ENCODE measurements around the gene ATG101. TPM values are rescaled to one million over a fixed set of nuclear protein-coding genes. Genes with fewer than 3 reads are reported as not detected.

Gene ATG101
- total and polyA plus RNA-seq, 9 donors, result 13.6 to 48.7 (median 28.5) TPM

- intact Hi-C loops (cut with DNase I), result no loop called here
- peak overlapping the region; percentile 81 to 85 for H3K27ac ChIP-seq
Observed at GRCh38 chr12:52063082-52063924, 6.5 kb upstream of the ATG101 start.

GRCh38 chr12:52063981-52064649, 5.7 kb upstream of the ATG101 start:
- intact Hi-C loops (cut with DNase I), result no loop called here
- peak overlapping the region; percentile 81 to 85 for H3K27ac ChIP-seq
- no peaks in the 10 kb centered on the region for H3K9me3 ChIP-seq
- no peaks in the 10 kb centered on the region for H3K36me3 ChIP-seq
- no peaks in the 10 kb centered on the region for H3K27me3 ChIP-seq
- peak; percentile 42 for TF ChIP-seq EP300 (IDR thresholded peaks at IDR 0.05)
- no peak for TF ChIP-seq POLR2A (IDR thresholded peaks at IDR 0.05)
- DNase-seq, result peak; percentile 78 to 85 (median 82)
- WGBS, 3 donors, result 36 to 55% (median 47%) methylated on average over 11 to 12 of the region's 12 CpGs
- H3K4me3 ChIP-seq, result no peak overlapping the region
- peaks cover 17% of the 10 kb centered on the region for H3K4me1 ChIP-seq (ENCODE audit: insufficient read depth)

More at GRCh38 chr12:52063082-52063924, 6.5 kb upstream of the ATG101 start:
- Histone ChIP-seq H3K4me3 (no peak overlapping the region), H3K36me3 (no peaks in the 10 kb centered on the region), H3K27me3 (no peaks in the 10 kb centered on the region), H3K9me3 (no peaks in the 10 kb centered on the region), H3K4me1 (ENCODE audit: insufficient read depth) (peaks cover 17% of the 10 kb centered on the region)
- TF ChIP-seq EP300 (IDR thresholded peaks at IDR 0.05) (no peak), CTCF (IDR thresholded peaks at IDR 0.05) (no peak), POLR2A (IDR thresholded peaks at IDR 0.05) (no peak)
- peak; percentile 65 to 76 (median 68) for DNase-seq
- 28 to 39% (median 34%) methylated on average over 20 of the region's 20 CpGs for WGBS, 3 donors

GRCh38 chr12:52066346-52067080, 3.3 kb upstream of the ATG101 start:
- Histone ChIP-seq H3K27me3 (no peaks in the 10 kb centered on the region), H3K9me3 (no peaks in the 10 kb centered on the region), H3K36me3 (no peaks in the 10 kb centered on the region), H3K27ac (no peak overlapping the region), H3K4me3 (no peak overlapping the region), H3K4me1 (ENCODE audit: insufficient read depth) (peaks cover 24% of the 10 kb centered on the region)
- no peak for DNase-seq
- intact Hi-C loops (cut with DNase I), result loop anchor here in 1 of 4 donors (5.0 kb wide), 1 partner anchor 39 kb away; no protein-coding TSS in a partner anchor
- 52 to 69% (median 64%) methylated on average over 8 of the region's 8 CpGs for WGBS, 3 donors
- TF ChIP-seq CTCF (IDR thresholded peaks at IDR 0.05) (no peak), EP300 (IDR thresholded peaks at IDR 0.05) (no peak), POLR2A (IDR thresholded peaks at IDR 0.05) (no peak)

- Histone ChIP-seq H3K4me1 (ENCODE audit: insufficient read depth) (peaks cover 24% of the 10 kb centered on the region), H3K4me3 (no peak overlapping the region), H3K27me3 (no peaks in the 10 kb centered on the region), H3K9me3 (no peaks in the 10 kb centered on the region), H3K36me3 (no peaks in the 10 kb centered on the region), H3K27ac (no peak overlapping the region)
- WGBS, 3 donors, result 50 to 60% (median 58%) methylated on average over 3 of the region's 3 CpGs
- TF ChIP-seq CTCF (IDR thresholded peaks at IDR 0.05) (no peak), POLR2A (IDR thresholded peaks at IDR 0.05) (no peak), EP300 (IDR thresholded peaks at IDR 0.05) (no peak)
- intact Hi-C loops (cut with DNase I), result loop anchor here in 1 of 4 donors (5.0 kb wide), 1 partner anchor 40 kb away; no protein-coding TSS in a partner anchor
- no peak for DNase-seq
Observed at GRCh38 chr12:52067081-52067374, 2.8 kb upstream of the ATG101 start.
